ENCODE data around the gene SLC29A1. TPM values are rescaled to one million over a fixed set of nuclear protein-coding genes. Genes with fewer than 3 reads are reported as not detected.

SLC29A1 gene
- total RNA-seq, 4 donors from 2014 or later = 51.4 to 83.1 (median 63.8) TPM

GRCh38 chr6:44253307-44254101 lies 30.1 kb downstream of the SLC29A1 start:
- H3K36me3 ChIP-seq = peaks cover 6 to 73% (median 27%) of the 10 kb centered on the region in 3 donors
- peaks cover 0 to 82% (median 25%) of the 10 kb centered on the region in 4 donors for H3K4me1 ChIP-seq
- no peak for DNase-seq (ENCODE audit: low spot score in 2 of 2)
- H3K27ac ChIP-seq = peak overlapping the region in 1 of 4 donors; percentile 4
- no peaks in the 10 kb centered on the region for H3K27me3 ChIP-seq
- TF ChIP-seq CTCF (IDR thresholded peaks at IDR 0.05) (peak in 3 of 5 experiments; percentile 24 to 30 (median 26)), EP300 (IDR thresholded peaks at IDR 0.05) (no peak), POLR2A (IDR thresholded peaks at IDR 0.05) (no peak)
- WGBS, 2 donors = 66 to 70% methylated on average over 10 of the region's 10 CpGs
- no peaks in the 10 kb centered on the region for H3K9me3 ChIP-seq
- H3K4me3 ChIP-seq = no peak overlapping the region

GRCh38 chr6:44254191-44255104 lies 31.1 kb downstream of the SLC29A1 start:
- no peaks in the 10 kb centered on the region for H3K27me3 ChIP-seq
- peaks cover 6 to 75% (median 27%) of the 10 kb centered on the region in 3 donors for H3K36me3 ChIP-seq
- TF ChIP-seq POLR2A (IDR thresholded peaks at IDR 0.05) (no peak), EP300 (IDR thresholded peaks at IDR 0.05) (no peak)
- H3K4me1 ChIP-seq = peaks cover 0 to 72% (median 16%) of the 10 kb centered on the region in 4 donors
- 70 to 71% methylated on average over 12 of the region's 12 CpGs for WGBS, 2 donors
- H3K27ac ChIP-seq = peak overlapping the region in 1 of 4 donors; percentile 90
- no peak for DNase-seq (ENCODE audit: low spot score in 2 of 2)
- H3K4me3 ChIP-seq = no peak overlapping the region
- no peaks in the 10 kb centered on the region for H3K9me3 ChIP-seq

GRCh38 chr6:44255105-44255808 lies 31.9 kb downstream of the SLC29A1 start:
- Histone ChIP-seq H3K4me1 (peaks cover 0 to 64% (median 15%) of the 10 kb centered on the region in 4 donors), H3K36me3 (peaks cover 6 to 75% (median 27%) of the 10 kb centered on the region in 3 donors), H3K9me3 (no peaks in the 10 kb centered on the region), H3K27me3 (no peaks in the 10 kb centered on the region), H3K4me3 (no peak overlapping the region), H3K27ac (peak overlapping the region in 3 of 4 donors; percentile 90 to 99 (median 96))
- WGBS, 2 donors = 66 to 75% methylated on average over 14 to 16 of the region's 16 CpGs
- TF ChIP-seq EP300 (IDR thresholded peaks at IDR 0.05) (no peak), POLR2A (IDR thresholded peaks at IDR 0.05) (no peak), CTCF (IDR thresholded peaks at IDR 0.05) (no peak)
- DNase-seq (ENCODE audit: low spot score in 2 of 2) = no peak

GRCh38 chr6:44255871-44256774 lies 32.7 kb downstream of the SLC29A1 start:
- Histone ChIP-seq H3K27me3 (no peaks in the 10 kb centered on the region), H3K9me3 (no peaks in the 10 kb centered on the region), H3K27ac (peak overlapping the region; percentile 88 to 99 (median 93)), H3K4me1 (peaks cover 0 to 55% (median 15%) of the 10 kb centered on the region in 4 donors), H3K36me3 (peaks cover 3 to 68% (median 27%) of the 10 kb centered on the region in 3 donors), H3K4me3 (peak overlapping the region; percentile 62 to 98 (median 82))
- TF ChIP-seq EP300 (IDR thresholded peaks at IDR 0.05) (no peak), CTCF (IDR thresholded peaks at IDR 0.05) (no peak), POLR2A (IDR thresholded peaks at IDR 0.05) (no peak)
- 13 to 18% methylated on average over 15 of the region's 15 CpGs for WGBS, 2 donors
- DNase-seq (ENCODE audit: low spot score in 2 of 2) = no peak
